ENCODE data around the gene ACRV1.

GRCh38 chr11:125701018-125701610, 20.5 kb upstream of the ACRV1 start:
- TF ChIP-seq CTCF (IDR thresholded peaks at IDR 0.05) = no peak
- TF ChIP-seq POLR2A (IDR thresholded peaks at IDR 0.05) = no peak

Measured in prostate gland (tissue), 2 donors.